ENCODE results near the gene APBA2.

GRCh38 chr15:29040370-29040751 is 154.6 kb downstream of the APBA2 start:
- TF ChIP-seq EZH2 (optimal IDR thresholded peaks at IDR 0.05; ENCODE audit: low read depth, low read length) (no peak), CTCF (IDR thresholded peaks at IDR 0.05; ENCODE audit: low read length) (no peak)

Measured in MM.1S (cell line).